CD4-positive, alpha-beta T cell treated with Interleukin-4 for 1 hour (primary cell): ENCODE data around the gene CALN1.

ENCODE experiments used
- DNase-seq, 2 donors: peaks; one replicate each; pipeline ENCODE4 v3.0.0-alpha.2; 2020 to 2022

CALN1 gene

GRCh38 chr7:72028267-72028666, 383.9 kb downstream of the CALN1 start:
- no peak for DNase-seq

- DNase-seq: no peak
Observed at GRCh38 chr7:72025381-72025960, 386.7 kb downstream of the CALN1 start.

- no peak for DNase-seq
Observed at GRCh38 chr7:72023926-72024325, 388.2 kb downstream of the CALN1 start.

- DNase-seq: no peak
Observed at GRCh38 chr7:72021716-72022115, 390.4 kb downstream of the CALN1 start.

- no peak for DNase-seq
Observed at GRCh38 chr7:72020311-72020710, 391.8 kb downstream of the CALN1 start.

GRCh38 chr7:72019436-72019835, 392.7 kb downstream of the CALN1 start:
- DNase-seq: no peak

GRCh38 chr7:72017756-72018155, 394.4 kb downstream of the CALN1 start:
- no peak for DNase-seq

GRCh38 chr7:72016574-72016973, 395.6 kb downstream of the CALN1 start:
- DNase-seq: no peak

- no peak for DNase-seq
Observed at GRCh38 chr7:72015136-72015535, 397.0 kb downstream of the CALN1 start.

- no peak for DNase-seq
Observed at GRCh38 chr7:72007018-72007417, 405.1 kb downstream of the CALN1 start.

GRCh38 chr7:72003236-72003635, 408.9 kb downstream of the CALN1 start:
- DNase-seq: no peak

GRCh38 chr7:71996141-71996540, 416.0 kb downstream of the CALN1 start:
- DNase-seq: no peak

GRCh38 chr7:71995111-71995510, 417.0 kb downstream of the CALN1 start:
- no peak for DNase-seq

- no peak for DNase-seq
Observed at GRCh38 chr7:71991586-71991985, 420.6 kb downstream of the CALN1 start.

GRCh38 chr7:71990138-71990462, 422.0 kb downstream of the CALN1 start:
- no peak for DNase-seq

- DNase-seq: no peak
Observed at GRCh38 chr7:71988201-71988600, 423.9 kb downstream of the CALN1 start.

- no peak for DNase-seq
Observed at GRCh38 chr7:71987200-71987767, 424.9 kb downstream of the CALN1 start.

GRCh38 chr7:71984348-71984747, 427.8 kb downstream of the CALN1 start:
- no peak for DNase-seq

GRCh38 chr7:71982851-71983250, 429.3 kb downstream of the CALN1 start:
- DNase-seq: no peak

- DNase-seq: no peak
Observed at GRCh38 chr7:71976645-71977044, 435.5 kb downstream of the CALN1 start.

GRCh38 chr7:71974611-71975010, 437.5 kb downstream of the CALN1 start:
- no peak for DNase-seq

GRCh38 chr7:71972534-71972933, 439.6 kb downstream of the CALN1 start:
- DNase-seq: no peak

- DNase-seq: no peak
Observed at GRCh38 chr7:71970725-71971124, 441.4 kb downstream of the CALN1 start.

- DNase-seq: no peak
Observed at GRCh38 chr7:71962636-71963035, 449.5 kb downstream of the CALN1 start.

GRCh38 chr7:71961283-71961682, 450.9 kb downstream of the CALN1 start:
- no peak for DNase-seq
